MM.1S (cell line): ENCODE data around the gene TMEM184B.

Experiments
- EZH2 ChIP-seq: fragments of 300-600 bp; sonication (generic); optimal IDR thresholded peaks from 2 replicates; pipeline ENCODE3; 2017; ENCODE audit warnings: low read depth, mild to moderate bottlenecking, antibody characterized with exemption, low read length, mixed read lengths
- TF ChIP-seq, protein P1 (sequence below): fragments of 300-600 bp; sonication (generic); IDR thresholded peaks from 2 replicates; pipeline ENCODE4 v1.5.1; 2016; ENCODE audit warnings: antibody characterized with exemption, low read length, mixed read lengths

DNA sequence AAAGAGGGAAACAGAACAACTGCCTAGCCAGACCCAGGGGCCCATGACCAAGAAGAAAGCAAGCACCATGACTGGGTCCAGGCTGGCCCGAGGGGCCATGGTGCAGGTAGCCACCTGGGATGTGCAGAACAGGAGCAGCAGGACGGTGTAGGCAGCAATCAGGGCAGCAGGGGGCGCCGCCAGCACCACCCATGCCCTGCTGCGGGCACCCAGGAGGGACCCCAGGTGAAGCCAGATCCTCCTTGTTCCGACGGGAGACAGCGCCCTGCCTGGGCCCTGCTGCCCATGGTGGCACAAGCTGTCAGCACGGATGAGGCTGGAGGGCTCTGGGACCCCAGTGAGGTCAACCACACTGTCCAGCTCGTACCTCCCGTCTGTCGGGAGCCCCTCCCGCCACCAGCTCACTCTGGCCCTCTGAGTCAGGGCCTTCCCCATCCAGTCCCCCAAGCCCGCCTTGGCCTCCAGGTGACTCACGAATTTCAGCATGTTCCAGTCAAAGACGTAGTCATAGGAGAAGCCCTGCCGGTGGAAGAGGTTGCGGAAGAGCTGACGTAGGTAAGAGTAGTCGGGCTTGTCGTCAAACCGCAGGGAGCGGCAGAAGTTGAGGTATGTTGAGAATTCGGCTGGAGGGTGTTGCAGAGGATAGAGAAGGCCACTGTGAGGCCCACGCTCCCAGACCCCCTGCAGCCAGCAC, 25.6 kb upstream of the TMEM184B start:
- TF ChIP-seq, protein P1, sequence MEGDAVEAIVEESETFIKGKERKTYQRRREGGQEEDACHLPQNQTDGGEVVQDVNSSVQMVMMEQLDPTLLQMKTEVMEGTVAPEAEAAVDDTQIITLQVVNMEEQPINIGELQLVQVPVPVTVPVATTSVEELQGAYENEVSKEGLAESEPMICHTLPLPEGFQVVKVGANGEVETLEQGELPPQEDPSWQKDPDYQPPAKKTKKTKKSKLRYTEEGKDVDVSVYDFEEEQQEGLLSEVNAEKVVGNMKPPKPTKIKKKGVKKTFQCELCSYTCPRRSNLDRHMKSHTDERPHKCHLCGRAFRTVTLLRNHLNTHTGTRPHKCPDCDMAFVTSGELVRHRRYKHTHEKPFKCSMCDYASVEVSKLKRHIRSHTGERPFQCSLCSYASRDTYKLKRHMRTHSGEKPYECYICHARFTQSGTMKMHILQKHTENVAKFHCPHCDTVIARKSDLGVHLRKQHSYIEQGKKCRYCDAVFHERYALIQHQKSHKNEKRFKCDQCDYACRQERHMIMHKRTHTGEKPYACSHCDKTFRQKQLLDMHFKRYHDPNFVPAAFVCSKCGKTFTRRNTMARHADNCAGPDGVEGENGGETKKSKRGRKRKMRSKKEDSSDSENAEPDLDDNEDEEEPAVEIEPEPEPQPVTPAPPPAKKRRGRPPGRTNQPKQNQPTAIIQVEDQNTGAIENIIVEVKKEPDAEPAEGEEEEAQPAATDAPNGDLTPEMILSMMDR = peak; percentile 54
- TF ChIP-seq EZH2 = no peak
